ENCODE data around the gene RARA. TPM values are rescaled to one million over a fixed set of nuclear protein-coding genes. Genes with fewer than 3 reads are reported as not detected.

The RARA gene
- total RNA-seq, 1 donor from 2014 or later: 28.8 TPM

DNA sequence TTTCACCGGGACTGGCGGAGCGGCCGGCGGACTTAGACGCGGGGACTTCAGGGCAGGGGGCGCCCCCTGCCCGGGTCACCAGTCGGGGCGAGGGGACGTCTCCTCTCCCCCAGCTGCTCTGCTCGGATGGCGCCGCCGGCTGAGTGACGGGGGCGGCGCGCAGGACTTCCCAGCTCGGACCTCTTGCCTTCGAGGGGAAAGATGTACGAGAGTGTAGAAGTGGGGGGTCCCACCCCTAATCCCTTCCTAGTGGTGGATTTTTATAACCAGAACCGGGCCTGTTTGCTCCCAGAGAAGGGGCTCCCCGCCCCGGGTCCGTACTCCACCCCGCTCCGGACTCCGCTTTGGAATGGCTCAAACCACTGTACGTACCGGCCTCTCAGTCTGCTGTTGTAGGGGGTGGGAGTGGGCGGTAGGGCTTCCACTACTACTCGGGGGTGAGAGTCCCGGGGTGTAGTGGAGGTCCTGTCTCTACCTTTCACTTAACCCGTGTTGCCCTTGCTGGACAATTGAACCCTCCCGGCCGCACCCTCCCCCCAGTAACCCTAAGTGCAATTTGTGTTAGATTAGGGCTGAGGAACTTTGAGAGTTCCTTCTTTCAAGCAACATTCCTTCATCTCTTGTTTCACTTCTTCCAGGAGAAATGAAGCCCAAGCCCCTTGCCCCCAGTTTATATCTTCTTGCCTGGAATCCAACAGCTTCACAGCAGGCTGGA, 33.7 kb downstream of the RARA start:
- intact Hi-C loops (cut with micrococcal nuclease): no loop called here

DNA sequence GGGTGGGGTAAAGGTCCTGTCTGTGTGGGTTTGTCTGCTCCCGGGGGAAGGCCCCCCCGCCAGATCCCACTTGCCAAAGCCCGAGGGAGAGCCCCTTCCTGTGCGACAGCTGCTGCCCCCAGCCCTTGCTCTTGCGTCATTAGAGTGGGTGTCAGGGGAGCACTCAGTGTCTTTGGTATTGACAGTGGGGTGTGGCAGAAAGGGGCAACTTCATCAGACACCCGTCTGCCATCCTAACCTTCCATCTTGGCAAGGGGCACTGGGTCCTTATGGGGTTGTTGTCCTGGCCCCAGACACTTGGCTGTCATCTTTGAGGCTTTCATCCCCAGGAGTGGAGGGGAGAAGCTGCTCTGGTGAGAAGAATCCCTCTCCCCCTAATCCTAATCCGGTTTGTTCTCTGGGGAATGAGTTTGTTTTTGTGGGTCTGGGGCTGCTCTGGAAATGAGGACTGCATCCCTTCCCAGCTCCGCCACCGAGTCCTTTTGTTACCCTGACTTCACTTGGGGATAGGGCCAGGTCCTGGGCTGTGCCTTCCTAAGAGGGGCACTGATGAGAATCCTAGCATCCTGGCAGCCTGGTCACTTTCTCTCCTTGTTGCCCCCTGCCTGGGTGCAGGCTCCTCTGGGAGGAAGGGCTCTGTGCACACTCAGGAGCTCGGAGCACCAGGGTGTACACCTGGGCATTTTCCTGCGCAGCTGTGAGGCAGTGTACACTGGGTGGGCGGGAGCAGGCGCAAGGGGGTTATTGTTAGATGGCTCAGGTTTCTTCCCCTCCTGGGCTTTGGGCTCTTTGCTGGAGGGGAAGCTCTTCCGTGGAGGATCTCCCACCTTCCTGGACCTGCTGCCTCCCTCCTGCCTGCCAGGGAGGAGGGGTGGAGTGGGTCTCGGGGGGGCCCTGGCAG, 34.5 kb downstream of the RARA start:
- intact Hi-C loops (cut with micrococcal nuclease): no loop called here

DNA sequence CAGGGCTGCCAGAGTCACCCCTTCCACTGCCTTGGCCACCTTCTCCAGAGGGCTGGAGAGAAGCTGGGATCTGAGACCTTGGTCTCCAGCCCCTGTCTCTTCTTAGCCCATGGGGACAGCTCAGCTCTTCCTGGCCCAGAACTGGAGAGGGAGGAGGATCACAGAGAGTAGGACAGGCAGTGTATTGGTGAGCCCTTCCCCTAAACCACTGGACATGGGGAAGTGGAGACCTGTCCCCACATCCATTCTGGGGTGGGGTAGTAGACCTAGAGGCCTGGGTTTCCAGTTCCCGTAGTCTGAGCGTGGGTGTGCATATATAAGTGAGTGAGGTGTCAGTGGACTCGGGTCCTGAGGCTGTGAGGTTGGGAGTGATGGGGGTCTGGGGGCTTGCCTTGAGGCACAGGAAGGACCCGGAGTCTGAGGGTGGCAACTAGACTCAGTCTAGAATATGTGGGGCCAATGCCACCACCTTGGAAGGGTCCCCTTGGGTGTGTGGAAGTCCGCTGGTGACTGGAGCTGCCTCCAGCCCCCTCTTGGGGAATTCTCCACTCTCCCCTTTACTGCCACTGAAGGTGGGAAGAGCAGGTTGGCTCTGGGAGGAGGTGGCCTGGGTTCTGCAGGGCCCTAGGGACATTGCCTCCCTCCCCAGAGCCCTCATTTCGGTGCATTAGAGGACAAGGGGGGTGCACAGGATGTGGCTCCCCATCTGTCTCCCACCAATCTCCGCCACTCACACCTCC, 35.6 kb downstream of the RARA start:
- intact Hi-C loops (cut with micrococcal nuclease): no loop called here

DNA sequence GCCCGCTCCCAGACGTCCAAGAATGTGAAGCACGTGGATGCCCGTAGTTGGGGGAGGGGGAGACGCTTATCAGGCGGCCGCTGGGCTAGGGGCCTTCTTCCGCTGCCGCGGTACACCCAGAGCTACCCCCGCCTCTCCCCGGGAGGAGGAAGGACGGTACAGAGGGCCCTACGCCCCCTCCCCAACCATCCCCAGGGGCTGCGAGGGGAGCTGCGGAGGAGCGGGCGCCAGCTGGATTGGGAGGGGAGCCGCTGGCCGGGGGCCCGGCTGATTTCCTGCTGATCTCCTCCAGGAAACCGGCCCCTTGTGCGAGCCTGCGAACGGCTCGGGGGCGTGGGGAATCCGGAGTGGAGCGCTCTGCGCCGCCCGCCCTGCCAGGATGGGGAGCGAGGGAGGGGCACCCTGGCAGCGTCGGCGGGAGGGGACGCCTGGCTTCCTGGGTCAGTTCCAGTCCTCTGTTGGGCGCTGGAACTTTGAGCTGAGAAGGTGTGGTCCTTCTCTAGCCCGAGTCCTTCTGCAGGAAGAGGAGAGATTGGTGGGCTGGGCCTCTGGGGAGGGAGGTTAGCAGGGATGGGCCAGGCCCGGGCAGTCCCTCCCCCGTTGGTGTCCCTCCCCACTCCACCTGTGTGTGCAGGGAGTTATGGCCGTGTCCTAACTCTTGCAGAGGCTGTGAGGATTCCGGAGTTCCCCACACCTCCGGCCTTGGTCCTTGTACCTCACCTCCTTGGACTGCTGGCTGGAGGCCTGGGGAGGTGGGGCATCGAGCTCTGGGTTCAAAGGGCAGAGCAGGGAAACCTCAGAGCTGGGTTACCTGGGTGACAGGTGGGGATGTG, 36.4 kb downstream of the RARA start:
- intact Hi-C loops (cut with micrococcal nuclease): no loop called here

DNA sequence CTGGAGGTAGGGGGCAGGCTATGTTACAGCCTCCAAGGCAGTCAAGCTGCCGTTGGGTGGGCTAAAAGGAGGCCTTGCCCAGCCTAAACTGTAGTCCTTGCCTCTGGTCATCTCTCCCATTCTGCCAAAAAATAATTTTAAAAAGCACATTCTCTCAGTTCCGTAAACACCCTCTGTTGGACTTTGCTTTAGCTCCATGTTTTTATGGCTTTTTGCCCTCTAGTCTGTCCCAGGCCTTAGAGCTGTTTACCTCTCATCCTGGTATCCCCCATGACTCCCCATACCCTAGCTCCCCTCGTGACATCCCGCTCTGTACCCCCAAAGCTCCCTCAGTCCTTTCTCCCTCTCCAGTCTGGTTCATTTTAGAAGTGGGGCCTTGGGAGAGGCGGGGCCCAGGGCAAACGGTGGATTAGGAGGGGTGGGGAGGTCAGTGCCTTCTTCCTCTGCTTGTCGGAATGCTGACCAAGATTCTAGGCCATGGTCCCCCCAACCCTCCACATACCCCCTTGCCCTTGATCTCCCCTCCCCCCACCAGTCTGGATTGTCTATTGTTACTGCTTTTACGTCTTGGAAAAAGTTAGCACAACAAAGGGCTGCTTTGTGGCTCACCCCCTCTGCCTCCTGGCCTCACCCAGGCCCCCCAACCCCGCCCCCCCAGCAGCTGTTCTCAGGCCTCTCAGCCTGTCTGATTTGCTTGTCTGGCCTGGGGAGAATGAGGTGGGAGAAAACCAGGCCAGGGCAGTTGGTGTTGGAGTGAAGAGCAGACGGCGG, 37.2 kb downstream of the RARA start:
- intact Hi-C loops (cut with micrococcal nuclease): no loop called here

DNA sequence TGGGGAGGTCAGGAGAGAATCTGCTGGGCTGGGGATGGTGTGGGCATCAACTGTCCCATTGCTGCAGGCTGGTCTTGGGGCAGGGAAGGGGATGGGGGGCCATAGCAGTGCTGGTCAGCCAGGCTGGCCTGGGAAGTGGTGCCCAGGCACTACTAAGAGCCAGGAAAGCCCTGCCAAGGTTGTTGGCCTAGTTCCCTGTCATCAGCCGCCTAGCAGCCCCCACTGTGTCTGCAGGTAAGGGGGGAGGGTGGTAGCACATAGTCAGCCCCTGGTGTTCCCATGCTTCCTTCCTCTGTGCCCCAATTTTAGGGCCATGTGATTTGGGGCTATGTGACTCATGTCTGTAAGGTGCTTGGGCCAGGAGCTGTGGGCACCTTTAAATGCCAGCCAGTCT, 37.8 kb downstream of the RARA start:
- intact Hi-C loops (cut with micrococcal nuclease): no loop called here

DNA sequence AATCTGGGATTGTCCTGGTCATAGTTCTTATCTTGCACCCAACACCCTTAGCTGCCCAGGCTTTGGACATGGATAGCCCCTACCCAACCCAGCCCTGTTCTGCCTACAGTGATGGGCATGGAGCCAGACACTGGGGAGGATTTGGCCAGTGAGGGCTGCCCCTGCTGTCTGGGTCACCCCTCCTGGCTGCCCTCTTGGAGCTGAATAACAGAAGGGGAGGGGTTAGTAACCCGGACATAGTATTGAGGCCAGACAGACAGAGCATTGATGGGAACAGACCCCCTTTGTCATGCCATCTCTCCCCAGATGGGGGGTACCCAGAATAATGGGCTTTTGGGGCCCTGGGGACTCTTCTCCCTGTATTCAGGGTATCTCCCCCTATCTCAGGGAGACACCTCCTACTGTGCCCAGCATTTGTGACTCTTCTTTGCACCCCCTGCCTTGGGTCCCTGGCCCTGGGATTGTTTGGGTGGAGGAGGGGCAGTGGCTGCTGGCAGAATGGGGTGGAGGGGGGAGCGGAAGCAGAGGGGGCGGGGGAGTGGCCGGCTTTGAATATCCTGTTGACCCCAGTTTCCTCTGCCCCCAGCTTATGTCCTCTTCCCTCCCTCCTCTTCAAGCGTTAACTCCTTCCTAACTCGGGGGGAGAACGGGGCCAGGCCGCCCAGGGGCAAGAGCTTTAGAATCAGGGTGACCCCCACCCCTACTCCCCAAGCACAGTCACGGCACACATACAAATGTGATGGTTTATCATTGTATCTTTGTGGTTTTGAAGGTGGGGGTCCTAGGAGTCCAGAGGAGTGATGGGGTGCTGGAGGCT, 38.5 kb downstream of the RARA start:
- intact Hi-C loops (cut with micrococcal nuclease): no loop called here

DNA sequence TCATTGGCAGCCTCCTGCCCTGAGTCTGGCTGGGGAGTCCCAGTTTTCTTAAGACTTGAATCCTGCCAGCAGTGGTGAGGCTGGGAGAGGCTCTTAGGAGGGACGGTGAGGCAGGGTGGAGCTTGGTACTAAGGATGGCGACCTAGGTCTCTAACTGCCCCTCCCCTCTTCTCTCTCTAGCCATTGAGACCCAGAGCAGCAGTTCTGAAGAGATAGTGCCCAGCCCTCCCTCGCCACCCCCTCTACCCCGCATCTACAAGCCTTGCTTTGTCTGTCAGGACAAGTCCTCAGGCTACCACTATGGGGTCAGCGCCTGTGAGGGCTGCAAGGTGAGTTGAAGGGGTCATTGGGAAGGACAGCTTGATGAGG, 39.1 kb downstream of the RARA start:
- intact Hi-C loops (cut with micrococcal nuclease): no loop called here

DNA sequence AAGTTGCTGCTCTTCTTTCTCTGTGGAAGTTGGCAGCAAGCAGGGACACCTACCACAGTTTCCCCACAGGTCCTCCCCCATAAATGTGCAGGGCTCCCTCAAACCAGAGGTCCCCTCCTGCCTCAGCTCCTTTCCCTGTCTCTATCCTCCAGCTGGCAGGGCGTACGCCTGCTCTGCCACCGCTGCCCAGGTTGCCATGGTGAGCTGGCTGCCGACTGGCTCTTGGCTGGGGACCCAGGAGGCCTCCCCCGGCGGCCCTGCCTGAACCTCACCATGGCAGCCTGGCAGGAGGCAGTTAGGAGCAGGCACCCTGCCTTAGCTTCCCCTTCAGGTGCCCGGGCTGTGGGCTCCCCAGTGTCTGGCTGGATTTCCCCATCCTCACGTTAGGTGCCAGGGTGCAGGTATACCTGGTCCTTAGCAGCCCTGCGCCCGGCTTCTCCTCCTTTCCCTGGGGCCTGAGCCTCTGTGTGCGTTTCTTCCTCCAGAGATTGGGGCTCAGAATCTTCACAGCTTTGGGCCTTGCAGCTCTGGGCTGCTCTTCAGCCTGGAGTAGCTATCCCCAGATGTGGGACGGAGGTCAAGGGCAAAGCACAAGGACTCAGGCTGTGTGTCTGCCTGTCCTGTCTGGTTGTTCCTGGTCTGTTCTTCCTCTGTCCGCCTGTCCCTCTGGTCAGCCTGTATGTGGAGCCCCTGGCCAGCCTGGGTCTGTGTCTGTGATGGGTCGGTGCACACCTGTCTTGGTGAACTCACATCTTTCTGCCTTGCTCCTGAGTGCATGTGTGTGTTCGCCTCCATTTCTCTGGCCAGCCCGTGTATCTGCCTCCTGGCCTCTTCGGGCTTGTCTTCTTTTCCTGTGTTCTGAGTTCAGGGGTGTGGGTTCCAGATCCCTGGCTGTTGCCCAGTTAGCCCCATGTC, 39.8 kb downstream of the RARA start:
- intact Hi-C loops (cut with micrococcal nuclease): no loop called here

DNA sequence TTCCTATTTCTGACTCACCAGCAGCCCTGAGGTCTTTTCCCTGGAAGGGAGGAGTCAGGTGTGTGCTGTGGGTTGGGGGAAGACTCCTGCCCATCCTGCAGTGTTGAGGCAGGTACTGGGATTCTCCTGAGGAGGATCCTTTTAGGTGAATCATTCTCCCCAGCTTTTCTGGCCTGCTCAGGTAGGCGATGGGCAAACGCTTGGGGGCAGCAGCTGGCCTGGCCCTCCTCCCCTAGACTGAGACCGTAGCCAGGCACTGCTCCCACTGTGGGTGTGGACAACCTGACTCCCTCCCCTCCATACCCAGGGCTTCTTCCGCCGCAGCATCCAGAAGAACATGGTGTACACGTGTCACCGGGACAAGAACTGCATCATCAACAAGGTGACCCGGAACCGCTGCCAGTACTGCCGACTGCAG, 40.5 kb downstream of the RARA start:
- intact Hi-C loops (cut with micrococcal nuclease): no loop called here

DNA sequence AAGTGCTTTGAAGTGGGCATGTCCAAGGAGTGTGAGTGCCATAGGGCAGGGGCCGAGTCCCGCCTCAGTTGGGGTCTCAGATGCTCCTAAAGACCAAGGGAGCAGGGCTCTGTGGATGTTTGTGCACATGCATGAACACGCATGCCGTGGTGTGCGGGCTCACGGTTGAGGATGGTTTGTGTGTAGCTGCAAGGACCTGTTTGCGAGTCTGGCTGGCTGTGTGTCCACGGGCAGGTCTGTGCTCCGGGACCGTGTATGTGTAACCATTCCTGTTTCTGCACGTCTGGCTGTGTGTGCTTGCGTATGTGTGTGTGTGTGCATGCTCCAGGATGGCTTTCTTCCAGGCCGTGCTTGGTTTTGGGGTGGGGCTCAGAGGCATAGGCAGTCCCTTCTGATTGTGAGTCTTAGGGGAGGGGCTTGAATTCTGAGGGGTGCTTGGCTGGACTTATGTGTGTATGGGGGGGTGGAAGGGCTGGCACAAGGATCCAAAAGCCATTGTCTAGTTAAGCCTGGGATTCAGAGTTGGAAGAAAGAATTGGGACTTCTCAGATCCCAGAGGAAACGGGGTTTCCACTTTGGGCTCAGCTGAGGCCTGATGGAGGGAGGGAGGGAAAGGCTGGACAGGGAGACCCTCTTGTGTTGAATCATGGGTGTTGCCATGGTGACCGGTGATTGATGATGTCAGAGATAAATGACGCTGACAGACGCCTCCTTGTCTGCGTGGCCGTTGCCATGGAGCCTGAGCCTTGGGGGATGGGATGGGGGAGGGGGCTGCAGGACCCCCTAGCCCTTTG, 41.1 kb downstream of the RARA start:
- intact Hi-C loops (cut with micrococcal nuclease): no loop called here

DNA sequence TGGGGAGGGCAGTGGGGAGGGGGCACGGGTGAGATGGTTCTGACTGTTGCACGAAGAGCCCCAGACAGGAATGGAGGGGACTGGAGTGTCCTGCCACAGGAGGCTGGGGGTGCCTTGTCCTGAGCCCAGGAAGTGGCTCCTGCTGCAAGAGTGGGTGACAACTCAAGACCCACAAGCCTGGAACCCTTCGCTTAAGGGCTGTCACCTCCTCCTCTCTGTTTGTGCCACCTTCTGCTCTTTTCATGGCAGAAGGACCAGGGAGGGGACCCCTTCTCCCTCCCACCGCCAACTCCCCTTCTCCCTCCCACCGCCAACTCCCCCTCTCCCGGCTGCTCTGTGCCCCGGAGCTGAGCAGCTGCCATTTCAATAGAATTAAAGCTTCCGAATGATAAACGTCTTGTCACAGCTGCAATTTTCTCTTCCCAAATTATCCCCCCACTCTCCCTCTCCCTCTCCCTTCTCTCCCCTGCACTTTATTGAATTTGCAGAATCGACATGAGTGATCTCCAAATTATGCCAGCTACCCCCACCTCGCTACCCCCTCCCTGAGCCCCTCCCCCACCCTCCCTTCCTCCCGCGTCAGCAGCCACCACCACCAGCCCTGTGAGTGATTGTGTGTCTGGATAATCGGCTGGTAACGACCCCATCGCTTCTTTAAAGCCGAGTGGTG, 41.8 kb downstream of the RARA start:
- intact Hi-C loops (cut with micrococcal nuclease): no loop called here

DNA sequence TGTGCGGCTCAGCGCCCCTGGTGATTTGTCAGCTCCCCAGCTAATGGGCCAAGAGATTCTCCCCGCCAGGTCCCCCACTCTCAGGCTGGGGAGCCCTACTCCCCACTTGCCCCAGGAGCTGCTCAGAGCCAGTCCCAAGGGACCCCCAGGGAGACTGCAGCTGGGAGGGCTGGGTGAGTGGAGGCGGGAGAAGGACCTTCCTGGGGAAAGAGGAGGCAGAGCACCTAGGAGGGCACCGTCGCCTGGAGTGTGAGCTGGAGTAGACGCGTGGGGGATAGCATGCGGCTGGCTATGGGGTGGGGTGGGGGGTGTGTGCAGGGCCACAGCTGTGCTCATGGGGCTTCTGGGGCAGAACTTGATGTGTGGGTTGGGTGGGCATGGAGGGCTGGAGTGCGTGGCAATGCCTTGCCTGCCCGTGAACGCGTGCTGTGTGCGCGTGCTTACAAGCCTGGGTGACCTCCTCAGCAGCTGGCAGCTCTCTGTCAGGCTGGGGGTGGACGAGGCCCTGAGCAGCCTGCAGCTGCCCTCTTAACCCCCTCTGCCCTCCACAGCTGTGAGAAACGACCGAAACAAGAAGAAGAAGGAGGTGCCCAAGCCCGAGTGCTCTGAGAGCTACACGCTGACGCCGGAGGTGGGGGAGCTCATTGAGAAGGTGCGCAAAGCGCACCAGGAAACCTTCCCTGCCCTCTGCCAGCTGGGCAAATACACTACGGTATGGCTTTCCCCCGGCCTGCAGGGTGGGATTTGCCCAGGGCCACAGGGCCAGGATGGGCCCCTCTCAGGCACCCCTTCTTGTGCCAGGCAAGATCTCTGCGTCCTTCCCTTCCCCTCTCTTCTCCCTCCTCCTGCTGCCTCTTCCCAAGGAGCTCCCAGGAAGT, 42.6 kb downstream of the RARA start:
- intact Hi-C loops (cut with micrococcal nuclease): no loop called here

DNA sequence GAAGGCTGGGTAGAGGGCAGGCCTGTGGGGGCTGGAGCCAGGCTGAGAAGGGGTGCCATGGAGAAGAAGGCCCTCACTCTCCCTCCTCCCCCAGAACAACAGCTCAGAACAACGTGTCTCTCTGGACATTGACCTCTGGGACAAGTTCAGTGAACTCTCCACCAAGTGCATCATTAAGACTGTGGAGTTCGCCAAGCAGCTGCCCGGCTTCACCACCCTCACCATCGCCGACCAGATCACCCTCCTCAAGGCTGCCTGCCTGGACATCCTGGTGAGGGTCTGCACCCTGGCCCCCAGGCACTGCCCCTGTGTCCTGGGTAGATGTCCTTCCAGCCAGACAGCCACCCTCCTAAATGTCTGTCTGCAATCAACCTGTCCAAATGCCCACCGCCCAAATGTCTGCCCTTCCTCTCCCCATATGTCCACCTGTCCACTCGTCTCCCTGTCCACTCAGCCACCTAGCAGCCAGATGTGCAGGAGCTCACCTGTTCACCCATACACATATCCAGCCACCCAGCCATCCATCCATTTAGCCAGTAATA, 43.3 kb downstream of the RARA start:
- intact Hi-C loops (cut with micrococcal nuclease): no loop called here

DNA sequence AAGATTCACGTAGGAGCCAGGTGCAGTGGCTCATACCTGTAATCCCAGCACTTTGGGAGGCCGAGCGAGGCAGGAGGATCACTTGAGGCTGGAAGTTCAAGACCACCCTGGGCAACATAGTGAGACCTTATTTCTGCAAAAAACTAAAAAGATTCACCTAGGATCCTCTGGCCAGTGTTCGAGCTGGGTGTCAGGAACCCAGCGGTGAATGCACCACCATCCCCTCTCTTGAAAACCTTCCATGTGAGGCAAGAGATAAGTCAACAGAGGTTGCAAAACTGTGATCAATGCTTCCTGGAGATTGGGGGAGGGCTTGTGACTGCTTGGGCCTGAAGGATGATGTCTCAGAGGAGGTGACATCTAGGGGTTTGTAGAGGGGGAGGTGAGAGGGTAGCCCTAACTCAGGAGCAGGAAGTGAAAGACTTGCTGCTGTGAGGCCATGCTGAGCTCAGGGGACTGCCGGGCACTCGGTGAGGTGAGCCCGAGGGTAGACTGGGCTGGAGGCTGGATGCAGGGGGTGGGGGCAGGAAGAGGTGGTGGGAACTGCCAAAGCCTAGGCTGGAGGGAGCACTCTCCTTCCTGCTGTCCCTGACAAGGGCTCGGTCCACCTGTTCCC, 43.9 kb downstream of the RARA start:
- intact Hi-C loops (cut with micrococcal nuclease): no loop called here

All from T-helper 1 cell treated with Interleukin-12 subunit alpha and Interleukin-12 subunit beta and Interleukin-4 antibody, amounts not matched to agents 30 ng/mL and 1 ng/mL, for 36 hours (primary cell).